Activated naive CD4-positive, alpha-beta T cell (primary cell): ENCODE data around the gene CSPG4.
"Not testable (repeated sequence)": the region's sequence is repeated elsewhere in the genome, so short reads cannot be mapped to it uniquely, and the experiment has no call there.

Experiments used
- DNase-seq, 4 experiments: peaks; one replicate each; lab custom pipeline; 2025; lab: John Stamatoyannopoulos, UW

Gene CSPG4

DNA sequence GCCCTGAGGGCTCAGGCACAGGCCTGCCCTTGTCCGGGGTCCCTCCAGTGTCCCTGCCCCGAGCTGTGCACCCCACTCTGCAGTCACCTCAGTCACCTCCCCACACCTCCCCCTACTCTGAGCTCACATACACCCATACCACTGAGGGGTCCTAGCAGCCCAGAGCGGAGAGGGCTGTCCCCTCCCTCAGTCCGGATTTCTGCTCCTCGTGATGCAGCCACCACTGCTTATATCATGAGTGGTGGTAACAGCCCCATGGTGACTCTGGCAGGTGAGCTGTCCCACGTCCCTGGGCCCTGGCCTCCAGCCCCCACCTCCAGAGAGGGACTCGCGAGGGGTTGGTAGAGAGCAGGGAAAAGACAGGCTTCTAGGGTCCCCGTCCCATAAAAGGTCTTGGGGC is 8.0 kb downstream of the CSPG4 start:
- DNase-seq, result no peak

DNA sequence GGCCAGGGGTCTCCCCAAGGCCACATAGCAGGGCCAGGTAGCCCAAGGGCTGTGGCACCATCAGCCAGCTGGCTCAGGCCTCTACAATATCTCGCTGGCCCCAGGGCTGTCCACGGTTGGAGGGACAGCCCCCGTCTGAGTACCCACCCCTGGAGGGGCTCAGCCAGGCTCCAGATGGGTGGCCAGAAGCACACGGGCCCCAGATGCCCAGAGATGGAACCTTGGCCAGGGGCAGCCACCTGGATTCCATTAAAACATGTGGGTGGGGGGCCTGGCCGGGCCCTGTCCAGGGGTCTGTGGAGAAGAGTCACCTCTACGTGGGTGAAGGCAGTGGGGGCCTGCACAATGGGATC is 8.4 kb downstream of the CSPG4 start:
- no peak for DNase-seq

DNA sequence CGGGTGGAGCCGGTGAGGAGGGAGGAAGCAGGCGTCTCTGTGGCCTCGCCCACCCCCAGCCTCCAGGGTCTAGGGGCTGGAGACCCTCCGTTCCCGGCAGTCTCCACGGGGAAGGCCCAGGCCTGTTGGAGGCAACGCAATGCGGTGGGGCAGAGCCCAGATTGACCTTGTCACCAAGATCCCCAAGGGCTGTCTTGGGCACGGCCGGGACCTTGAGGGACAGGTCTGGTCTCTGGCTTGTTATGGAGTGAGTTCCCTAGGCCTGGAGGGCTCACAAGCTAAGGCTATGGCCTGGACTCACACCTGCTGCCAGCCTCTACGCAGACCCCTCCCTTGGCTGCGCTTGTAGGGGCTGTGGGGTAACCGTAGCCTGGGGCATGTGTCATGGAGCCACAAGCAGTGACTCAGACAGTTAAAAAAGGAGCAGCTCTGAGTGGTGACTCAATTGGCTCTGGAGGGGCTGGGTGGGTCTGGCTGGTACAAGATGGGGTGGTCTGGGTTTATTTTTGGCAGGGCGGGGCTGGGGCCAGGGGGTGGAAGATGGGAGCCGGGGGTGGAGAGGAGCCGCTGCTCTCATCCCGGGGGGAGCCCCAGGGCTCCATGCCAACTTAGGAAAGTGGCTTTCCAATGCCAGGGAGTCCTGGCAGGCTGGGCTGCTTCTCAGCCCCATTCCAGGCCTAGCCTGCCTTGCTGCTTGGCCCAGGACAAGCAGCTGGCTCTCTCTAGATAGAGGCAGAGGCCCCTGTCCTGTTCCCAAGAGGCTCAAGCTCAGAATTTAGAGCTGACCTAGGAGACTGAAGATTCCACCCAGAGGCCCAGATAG is 9.0 kb downstream of the CSPG4 start:
- DNase-seq, result not testable (repeated sequence)

GRCh38 chr15:75702436-75702835 is 10.2 kb downstream of the CSPG4 start:
- no peak for DNase-seq

- not testable (repeated sequence) for DNase-seq
Measured at GRCh38 chr15:75701071-75702003, 11.3 kb downstream of the CSPG4 start.

DNA sequence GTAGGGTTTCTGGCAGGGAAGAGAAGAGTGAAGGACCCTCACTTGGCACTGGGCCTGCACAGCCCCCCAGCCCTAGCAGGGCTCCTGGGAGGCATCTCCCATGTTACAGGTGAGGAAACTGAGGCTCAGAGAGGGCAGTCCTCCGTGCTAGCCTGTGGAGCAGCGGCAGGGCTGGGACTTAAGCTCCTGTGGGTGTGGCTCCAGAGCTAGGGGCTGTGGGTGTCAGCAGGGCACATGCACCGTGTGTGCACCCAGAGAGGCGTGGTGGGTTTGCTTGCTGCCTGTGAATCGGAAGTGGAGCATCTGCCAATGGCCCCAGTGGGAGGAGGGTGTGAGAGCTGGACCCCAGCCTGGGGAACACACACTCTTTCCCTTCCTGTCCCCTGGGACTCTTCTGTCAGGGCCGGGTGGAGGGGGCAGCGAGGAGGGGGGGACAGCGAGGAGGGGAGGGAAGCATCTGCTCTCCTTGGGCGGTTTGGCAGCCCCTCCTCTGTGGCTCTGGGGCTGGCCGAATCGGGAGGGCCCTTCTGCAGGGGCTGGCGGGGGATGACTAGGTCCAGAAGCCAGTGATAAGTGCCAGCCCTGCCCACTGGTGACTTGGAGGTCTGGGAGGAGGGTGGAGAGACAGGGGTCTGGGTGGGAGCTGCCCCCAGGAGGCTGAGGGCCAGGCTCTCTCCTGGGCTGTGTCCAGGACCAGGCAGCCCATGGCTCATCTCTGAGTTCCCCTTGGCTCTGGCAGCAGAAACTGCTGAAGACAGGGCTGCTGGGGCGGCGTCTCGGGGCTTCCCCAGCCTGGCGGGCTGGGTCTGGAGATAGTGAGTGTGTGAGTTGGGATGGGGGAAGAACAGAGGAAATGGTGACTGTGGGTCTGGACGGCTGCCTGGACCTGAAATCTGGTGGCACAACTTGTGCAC is 12.4 kb downstream of the CSPG4 start:
- DNase-seq, result not testable (repeated sequence)

DNA sequence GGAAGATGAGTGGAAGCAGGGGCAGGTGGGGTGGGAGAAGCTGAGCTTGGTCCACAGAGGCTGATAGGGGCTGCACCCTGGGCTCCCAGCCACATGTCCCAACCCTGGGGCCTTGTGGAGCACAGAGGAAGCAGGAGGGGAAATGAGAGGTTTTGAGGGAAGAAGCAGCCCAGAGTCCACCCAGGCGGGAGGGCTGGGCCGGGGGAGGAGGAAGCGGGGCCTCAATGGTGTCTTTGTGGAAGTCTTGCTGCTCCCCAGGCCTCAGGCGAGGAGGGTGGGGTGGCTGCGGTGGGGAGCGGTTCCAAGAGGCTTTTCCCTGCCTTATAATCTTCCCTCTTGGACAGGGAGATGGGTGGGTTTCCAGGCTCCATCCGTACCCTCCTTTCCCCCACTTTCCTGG is 13.1 kb downstream of the CSPG4 start:
- DNase-seq, result not testable (repeated sequence)

GRCh38 chr15:75697974-75698747 is 14.5 kb downstream of the CSPG4 start:
- not testable (repeated sequence) for DNase-seq

- no peak for DNase-seq
Measured at GRCh38 chr15:75697523-75697922, 15.1 kb downstream of the CSPG4 start.

- DNase-seq, result no peak
Measured at GRCh38 chr15:75696854-75697259, 15.8 kb downstream of the CSPG4 start.

DNA sequence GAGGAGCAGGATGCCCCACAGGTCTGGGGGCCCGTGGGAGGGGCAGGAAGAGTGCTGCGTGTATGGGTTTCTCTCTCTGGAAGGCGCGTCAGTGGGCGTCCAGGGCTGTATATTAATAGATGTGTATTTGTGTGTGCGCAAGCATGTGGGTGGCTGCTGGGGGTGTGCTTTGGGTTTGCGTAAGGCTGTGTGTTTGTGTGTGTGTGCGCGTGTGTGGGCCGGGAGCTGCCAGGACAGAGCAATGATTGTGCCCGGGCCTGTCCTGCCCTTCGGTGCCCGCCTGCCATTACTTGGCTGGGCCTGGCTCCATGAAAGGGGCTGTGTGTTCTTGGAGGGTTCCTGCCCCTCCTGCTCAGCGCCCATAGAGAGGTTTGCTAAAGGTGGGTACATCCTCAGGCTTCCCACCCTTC is 16.3 kb downstream of the CSPG4 start:
- no peak for DNase-seq

GRCh38 chr15:75695634-75696310 is 16.9 kb downstream of the CSPG4 start:
- DNase-seq, result no peak

- no peak for DNase-seq
Measured at GRCh38 chr15:75695220-75695619, 17.4 kb downstream of the CSPG4 start.

DNA sequence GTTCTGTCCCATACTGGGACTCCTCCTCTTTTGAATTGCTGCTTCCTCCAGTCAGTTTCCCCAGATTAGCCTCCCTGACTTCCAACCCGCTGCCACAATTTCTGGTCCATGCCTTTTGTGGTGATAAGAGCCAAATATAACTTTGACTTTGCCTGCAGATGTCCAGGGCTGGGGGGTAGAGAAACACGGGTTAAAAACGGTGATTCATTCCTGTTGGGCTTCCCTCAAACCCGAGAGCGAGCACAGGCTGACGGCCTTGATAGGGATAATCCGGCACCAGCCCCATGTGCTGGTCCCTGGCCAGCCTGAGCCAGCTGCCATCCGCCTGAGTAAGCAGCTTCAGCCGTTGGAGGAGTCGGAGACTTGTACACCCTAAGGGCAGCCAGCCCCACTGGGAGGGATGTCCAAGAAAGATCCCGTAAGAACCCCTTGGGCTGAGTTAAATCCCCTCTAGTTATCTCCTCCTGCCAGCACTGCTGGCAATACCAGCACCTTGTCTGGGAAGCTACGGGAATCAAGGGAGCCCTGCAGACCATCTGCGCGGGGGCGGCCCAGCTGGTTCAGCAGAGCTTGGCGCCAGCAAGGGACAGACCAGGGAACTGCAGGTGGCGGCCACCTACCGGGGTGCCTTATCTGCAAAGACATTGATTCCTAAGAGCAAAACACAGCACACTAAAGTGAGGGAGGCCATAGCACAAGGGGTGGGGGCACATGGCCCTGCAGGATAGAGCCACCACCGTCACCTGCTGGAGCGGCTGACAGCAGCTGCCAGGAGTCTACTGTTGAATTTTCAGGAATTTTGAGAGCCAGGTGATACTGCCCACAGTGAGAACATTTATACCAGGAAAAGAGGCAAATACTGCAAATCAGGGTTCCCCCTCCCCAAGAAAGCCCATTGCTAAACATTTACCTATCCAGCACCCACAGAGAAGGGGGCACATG is 18.1 kb downstream of the CSPG4 start:
- DNase-seq, result no peak

GRCh38 chr15:75693501-75694240 is 19.0 kb downstream of the CSPG4 start:
- DNase-seq, result no peak

GRCh38 chr15:75693028-75693427 is 19.6 kb downstream of the CSPG4 start:
- DNase-seq, result not testable (repeated sequence)

DNA sequence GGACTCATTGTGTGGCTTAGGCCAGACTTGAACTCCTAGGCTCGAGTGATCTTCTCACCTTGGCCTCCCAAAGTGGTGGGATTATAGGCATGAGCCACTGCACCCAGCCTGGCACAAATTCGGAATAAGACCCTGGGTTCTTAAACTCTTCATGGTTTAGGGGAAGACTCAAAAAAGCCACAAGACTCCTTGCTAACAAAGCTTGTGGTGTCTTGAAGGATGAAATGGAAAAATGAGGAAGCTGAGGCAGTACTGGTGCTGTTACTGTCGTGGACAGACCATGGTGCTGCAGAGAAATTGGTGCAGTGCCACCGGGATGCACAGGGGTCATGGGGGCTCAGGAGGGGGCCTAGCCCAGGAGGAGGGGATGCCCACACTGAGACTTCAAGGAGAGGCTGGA is 20.3 kb downstream of the CSPG4 start:
- not testable (repeated sequence) for DNase-seq

GRCh38 chr15:75689429-75689828 is 23.2 kb downstream of the CSPG4 start:
- DNase-seq, result not testable (repeated sequence)

DNA sequence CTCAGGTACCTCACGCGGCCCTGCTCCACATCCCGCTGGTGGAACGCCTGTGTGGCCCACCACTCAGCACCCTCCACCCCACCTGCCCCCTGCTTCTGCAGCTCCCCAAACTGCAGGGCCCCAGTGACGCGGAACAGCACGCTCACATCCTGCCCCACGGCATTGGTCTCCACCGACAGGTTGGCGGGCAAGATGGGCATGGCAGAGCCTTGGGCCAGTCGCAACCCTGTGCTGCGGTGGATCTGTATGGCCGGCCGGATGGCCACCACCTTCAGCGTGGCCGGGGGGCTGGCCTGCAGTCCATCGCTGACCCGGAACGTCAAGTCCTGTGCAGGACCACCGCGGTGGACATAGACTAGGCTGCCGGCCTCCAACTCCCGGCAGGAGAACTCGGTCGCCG is 23.8 kb downstream of the CSPG4 start:
- no peak for DNase-seq
